Measurements from ENCODE around the gene PLAC1. TPM values are rescaled to one million over a fixed set of nuclear protein-coding genes. Genes with fewer than 3 reads are reported as not detected.

PLAC1 gene
- total RNA-seq, 1 donor from 2014 or later, result 0.39 TPM

GRCh38 chrX:134580907-134581306 is 77.4 kb downstream of the PLAC1 start:
- peak; percentile 3 for DNase-seq

GRCh38 chrX:134573683-134574035 is 84.6 kb downstream of the PLAC1 start:
- DNase-seq, result no peak

- peak; percentile 10 for DNase-seq
These were observed 85.2 kb downstream of the PLAC1 start for GRCh38 chrX:134572816-134573682.

- peak; percentile 82 for DNase-seq
These were observed 86.5 kb downstream of the PLAC1 start for GRCh38 chrX:134571796-134572195.

- peak; percentile 15 for DNase-seq
These were observed 87.4 kb downstream of the PLAC1 start for GRCh38 chrX:134570899-134571298.

- DNase-seq, result no peak
These were observed 87.8 kb downstream of the PLAC1 start for GRCh38 chrX:134570509-134570846.

- DNase-seq, result no peak
These were observed 89.0 kb downstream of the PLAC1 start for GRCh38 chrX:134569306-134569705.

GRCh38 chrX:134568285-134569016 is 89.8 kb downstream of the PLAC1 start:
- no peak for DNase-seq

- no peak for DNase-seq
These were observed 91.8 kb downstream of the PLAC1 start for GRCh38 chrX:134566506-134566905.

GRCh38 chrX:134562002-134562401 is 96.3 kb downstream of the PLAC1 start:
- DNase-seq, result no peak

- no peak for DNase-seq
These were observed 100.1 kb downstream of the PLAC1 start for GRCh38 chrX:134558133-134558532.

GRCh38 chrX:134554291-134554690 is 104.0 kb downstream of the PLAC1 start:
- no peak for DNase-seq

GRCh38 chrX:134552351-134552750 is 105.9 kb downstream of the PLAC1 start:
- DNase-seq, result peak; percentile 67

- DNase-seq, result peak; percentile 22
These were observed 106.8 kb downstream of the PLAC1 start for GRCh38 chrX:134551376-134552048.

GRCh38 chrX:134548257-134549201 is 109.7 kb downstream of the PLAC1 start:
- peak; percentile 20 for DNase-seq

GRCh38 chrX:134547047-134547679 is 111.1 kb downstream of the PLAC1 start:
- DNase-seq, result peak; percentile 32

- no peak for DNase-seq
These were observed 112.1 kb downstream of the PLAC1 start for GRCh38 chrX:134546187-134546586.

GRCh38 chrX:134545510-134545909 is 112.8 kb downstream of the PLAC1 start:
- DNase-seq, result peak; percentile 18

- no peak for DNase-seq
These were observed 113.6 kb downstream of the PLAC1 start for GRCh38 chrX:134544513-134545151.

- DNase-seq, result peak; percentile 67
These were observed 114.1 kb downstream of the PLAC1 start for GRCh38 chrX:134544135-134544512.

- DNase-seq, result peak; percentile 39
These were observed 115.0 kb downstream of the PLAC1 start for GRCh38 chrX:134543288-134543687.
